ENCODE results near the gene CDH23. TPM values are rescaled to one million over a fixed set of nuclear protein-coding genes. Genes with fewer than 3 reads are reported as not detected.

Gene CDH23
- total RNA-seq, 1 experiment from 2014 or later = 2.9 TPM

DNA sequence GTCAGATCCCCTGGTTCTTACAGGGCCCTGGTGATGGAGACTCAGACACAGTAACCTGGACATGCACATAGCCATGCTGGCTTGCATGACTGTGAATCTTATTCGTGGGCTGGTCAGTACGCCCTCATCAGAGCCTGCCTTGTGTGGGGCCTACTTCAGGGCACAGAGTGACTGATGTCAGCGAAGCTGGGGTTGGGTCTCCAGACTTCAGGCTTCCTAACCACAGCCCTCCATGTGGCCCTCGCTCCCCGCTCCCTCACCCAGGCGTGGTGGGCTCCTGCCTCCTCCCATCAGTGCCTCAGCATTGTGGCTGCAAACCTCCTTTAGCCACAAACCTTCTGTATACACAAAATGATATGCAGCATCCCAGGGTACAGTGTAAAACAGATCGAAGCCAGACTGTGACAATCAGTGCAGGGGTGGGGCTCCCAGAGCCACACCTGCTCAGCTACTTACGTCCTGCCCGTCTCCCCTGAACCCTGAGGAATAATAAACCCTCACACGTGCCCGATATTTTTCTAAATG, 329.9 kb downstream of the CDH23 start:
- DNase-seq (ENCODE audit: low spot score) = no peak
- POLR2A ChIA-PET = no interaction called here
- H3K27ac Mint-ChIP-seq = no peak overlapping the region

DNA sequence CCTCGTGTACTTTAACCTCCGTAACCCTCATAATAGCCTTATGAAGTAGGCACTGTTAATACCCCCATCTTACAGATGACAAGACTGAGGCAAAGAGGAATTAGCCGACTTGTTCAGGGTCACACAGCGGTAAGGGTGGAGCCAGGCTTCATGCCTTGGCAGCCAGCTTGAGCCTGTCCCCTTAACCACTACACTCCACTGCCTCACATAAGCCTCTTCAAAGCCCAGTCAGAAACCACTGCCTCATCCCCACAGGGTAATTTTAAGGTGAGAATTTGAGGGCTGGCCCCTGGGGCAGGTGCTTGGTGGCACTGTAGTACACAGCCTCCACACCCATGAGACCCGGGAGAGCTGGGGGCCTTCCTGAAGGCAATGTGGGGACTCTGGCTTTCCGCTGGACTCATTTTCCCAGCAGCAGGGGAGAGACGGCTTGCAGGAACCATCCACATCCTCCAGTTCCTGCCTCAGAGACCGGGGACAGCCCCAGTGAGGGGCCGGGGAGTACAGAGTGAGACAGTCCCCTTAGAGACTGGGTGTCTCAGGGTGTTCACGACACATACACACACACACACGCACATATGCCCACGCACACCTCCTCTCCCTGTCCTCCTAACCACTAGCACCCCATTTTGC, 330.5 kb downstream of the CDH23 start:
- Mint-ChIP-seq H3K9me3 (no peaks in the 10 kb centered on the region), H3K36me3 (no peaks in the 10 kb centered on the region), H3K27me3 (ENCODE audit: low read depth) (no peaks in the 10 kb centered on the region), H3K27ac (no peak overlapping the region), H3K4me1 (no peaks in the 10 kb centered on the region), H3K4me3 (no peak overlapping the region)
- TF ChIP-seq, protein P1, sequence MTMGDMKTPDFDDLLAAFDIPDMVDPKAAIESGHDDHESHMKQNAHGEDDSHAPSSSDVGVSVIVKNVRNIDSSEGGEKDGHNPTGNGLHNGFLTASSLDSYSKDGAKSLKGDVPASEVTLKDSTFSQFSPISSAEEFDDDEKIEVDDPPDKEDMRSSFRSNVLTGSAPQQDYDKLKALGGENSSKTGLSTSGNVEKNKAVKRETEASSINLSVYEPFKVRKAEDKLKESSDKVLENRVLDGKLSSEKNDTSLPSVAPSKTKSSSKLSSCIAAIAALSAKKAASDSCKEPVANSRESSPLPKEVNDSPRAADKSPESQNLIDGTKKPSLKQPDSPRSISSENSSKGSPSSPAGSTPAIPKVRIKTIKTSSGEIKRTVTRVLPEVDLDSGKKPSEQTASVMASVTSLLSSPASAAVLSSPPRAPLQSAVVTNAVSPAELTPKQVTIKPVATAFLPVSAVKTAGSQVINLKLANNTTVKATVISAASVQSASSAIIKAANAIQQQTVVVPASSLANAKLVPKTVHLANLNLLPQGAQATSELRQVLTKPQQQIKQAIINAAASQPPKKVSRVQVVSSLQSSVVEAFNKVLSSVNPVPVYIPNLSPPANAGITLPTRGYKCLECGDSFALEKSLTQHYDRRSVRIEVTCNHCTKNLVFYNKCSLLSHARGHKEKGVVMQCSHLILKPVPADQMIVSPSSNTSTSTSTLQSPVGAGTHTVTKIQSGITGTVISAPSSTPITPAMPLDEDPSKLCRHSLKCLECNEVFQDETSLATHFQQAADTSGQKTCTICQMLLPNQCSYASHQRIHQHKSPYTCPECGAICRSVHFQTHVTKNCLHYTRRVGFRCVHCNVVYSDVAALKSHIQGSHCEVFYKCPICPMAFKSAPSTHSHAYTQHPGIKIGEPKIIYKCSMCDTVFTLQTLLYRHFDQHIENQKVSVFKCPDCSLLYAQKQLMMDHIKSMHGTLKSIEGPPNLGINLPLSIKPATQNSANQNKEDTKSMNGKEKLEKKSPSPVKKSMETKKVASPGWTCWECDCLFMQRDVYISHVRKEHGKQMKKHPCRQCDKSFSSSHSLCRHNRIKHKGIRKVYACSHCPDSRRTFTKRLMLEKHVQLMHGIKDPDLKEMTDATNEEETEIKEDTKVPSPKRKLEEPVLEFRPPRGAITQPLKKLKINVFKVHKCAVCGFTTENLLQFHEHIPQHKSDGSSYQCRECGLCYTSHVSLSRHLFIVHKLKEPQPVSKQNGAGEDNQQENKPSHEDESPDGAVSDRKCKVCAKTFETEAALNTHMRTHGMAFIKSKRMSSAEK (CRISPR knock-in tag; IDR thresholded peaks at IDR 0.05; ENCODE audit: borderline replicate concordance) = no peak
- TF ChIP-seq FOXK1 (CRISPR knock-in tag; IDR thresholded peaks at IDR 0.05) (no peak), EMX1 (CRISPR knock-in tag; IDR thresholded peaks at IDR 0.05) (no peak), ZBTB21 (CRISPR knock-in tag; IDR thresholded peaks at IDR 0.05; ENCODE audit: borderline replicate concordance) (no peak)
- TF ChIP-seq, protein P2, sequence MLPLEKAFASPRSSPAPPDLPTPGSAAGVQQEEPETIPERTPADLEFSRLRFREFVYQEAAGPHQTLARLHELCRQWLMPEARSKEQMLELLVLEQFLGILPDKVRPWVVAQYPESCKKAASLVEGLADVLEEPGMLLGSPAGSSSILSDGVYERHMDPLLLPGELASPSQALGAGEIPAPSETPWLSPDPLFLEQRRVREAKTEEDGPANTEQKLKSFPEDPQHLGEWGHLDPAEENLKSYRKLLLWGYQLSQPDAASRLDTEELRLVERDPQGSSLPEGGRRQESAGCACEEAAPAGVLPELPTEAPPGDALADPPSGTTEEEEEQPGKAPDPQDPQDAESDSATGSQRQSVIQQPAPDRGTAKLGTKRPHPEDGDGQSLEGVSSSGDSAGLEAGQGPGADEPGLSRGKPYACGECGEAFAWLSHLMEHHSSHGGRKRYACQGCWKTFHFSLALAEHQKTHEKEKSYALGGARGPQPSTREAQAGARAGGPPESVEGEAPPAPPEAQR (CRISPR knock-in tag; IDR thresholded peaks at IDR 0.05) = no peak
- ChIA-PET CTCF (interaction anchor here (0.9 to 1.3 kb wide), 2 partner anchors 30 to 85 kb away, joined by 3 to 4 read pairs; no protein-coding TSS in a partner anchor), POLR2A (no interaction called here)
- ATAC-seq (no peak), DNase-seq (ENCODE audit: low spot score) (no peak)

More for the DNA sequence above, 329.9 kb downstream of the CDH23 start:
- CTCF ChIA-PET = interaction anchor here (0.9 kb wide), 1 partner anchor 85 kb away, joined by 4 read pairs; no protein-coding TSS in a partner anchor
- ATAC-seq = no peak
- H3K4me3 Mint-ChIP-seq = no peak overlapping the region
- no peaks in the 10 kb centered on the region for H3K36me3 Mint-ChIP-seq
- H3K4me1 Mint-ChIP-seq = no peaks in the 10 kb centered on the region
- no peaks in the 10 kb centered on the region for H3K9me3 Mint-ChIP-seq
- TF ChIP-seq, protein P3, sequence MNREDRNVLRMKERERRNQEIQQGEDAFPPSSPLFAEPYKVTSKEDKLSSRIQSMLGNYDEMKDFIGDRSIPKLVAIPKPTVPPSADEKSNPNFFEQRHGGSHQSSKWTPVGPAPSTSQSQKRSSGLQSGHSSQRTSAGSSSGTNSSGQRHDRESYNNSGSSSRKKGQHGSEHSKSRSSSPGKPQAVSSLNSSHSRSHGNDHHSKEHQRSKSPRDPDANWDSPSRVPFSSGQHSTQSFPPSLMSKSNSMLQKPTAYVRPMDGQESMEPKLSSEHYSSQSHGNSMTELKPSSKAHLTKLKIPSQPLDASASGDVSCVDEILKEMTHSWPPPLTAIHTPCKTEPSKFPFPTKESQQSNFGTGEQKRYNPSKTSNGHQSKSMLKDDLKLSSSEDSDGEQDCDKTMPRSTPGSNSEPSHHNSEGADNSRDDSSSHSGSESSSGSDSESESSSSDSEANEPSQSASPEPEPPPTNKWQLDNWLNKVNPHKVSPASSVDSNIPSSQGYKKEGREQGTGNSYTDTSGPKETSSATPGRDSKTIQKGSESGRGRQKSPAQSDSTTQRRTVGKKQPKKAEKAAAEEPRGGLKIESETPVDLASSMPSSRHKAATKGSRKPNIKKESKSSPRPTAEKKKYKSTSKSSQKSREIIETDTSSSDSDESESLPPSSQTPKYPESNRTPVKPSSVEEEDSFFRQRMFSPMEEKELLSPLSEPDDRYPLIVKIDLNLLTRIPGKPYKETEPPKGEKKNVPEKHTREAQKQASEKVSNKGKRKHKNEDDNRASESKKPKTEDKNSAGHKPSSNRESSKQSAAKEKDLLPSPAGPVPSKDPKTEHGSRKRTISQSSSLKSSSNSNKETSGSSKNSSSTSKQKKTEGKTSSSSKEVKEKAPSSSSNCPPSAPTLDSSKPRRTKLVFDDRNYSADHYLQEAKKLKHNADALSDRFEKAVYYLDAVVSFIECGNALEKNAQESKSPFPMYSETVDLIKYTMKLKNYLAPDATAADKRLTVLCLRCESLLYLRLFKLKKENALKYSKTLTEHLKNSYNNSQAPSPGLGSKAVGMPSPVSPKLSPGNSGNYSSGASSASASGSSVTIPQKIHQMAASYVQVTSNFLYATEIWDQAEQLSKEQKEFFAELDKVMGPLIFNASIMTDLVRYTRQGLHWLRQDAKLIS (CRISPR knock-in tag; IDR thresholded peaks at IDR 0.05; ENCODE audit: borderline replicate concordance) = no peak
- TF ChIP-seq ZNF423 (CRISPR knock-in tag; IDR thresholded peaks at IDR 0.05) (no peak), NR2C2 (CRISPR knock-in tag; IDR thresholded peaks at IDR 0.05) (no peak), JUN (CRISPR knock-in tag; IDR thresholded peaks at IDR 0.05) (no peak), CREM (CRISPR knock-in tag; IDR thresholded peaks at IDR 0.05) (no peak), NR1H2 (CRISPR knock-in tag; IDR thresholded peaks at IDR 0.05) (no peak), NFATC4 (CRISPR knock-in tag; IDR thresholded peaks at IDR 0.05) (no peak), ELF4 (CRISPR knock-in tag; IDR thresholded peaks at IDR 0.05; ENCODE audit: low read depth) (no peak), ZNF416 (CRISPR knock-in tag; IDR thresholded peaks at IDR 0.05) (no peak), ZNF121 (CRISPR knock-in tag; IDR thresholded peaks at IDR 0.05) (no peak), TP53 (CRISPR knock-in tag; IDR thresholded peaks at IDR 0.05) (no peak), TEAD1 (CRISPR knock-in tag; IDR thresholded peaks at IDR 0.05) (no peak), PRRX2 (CRISPR knock-in tag; IDR thresholded peaks at IDR 0.05) (no peak)
- TF ChIP-seq, protein P4, sequence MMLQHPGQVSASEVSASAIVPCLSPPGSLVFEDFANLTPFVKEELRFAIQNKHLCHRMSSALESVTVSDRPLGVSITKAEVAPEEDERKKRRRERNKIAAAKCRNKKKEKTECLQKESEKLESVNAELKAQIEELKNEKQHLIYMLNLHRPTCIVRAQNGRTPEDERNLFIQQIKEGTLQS (CRISPR knock-in tag; conservative IDR thresholded peaks at IDR 0.05) = no peak
- TF ChIP-seq, protein P5, sequence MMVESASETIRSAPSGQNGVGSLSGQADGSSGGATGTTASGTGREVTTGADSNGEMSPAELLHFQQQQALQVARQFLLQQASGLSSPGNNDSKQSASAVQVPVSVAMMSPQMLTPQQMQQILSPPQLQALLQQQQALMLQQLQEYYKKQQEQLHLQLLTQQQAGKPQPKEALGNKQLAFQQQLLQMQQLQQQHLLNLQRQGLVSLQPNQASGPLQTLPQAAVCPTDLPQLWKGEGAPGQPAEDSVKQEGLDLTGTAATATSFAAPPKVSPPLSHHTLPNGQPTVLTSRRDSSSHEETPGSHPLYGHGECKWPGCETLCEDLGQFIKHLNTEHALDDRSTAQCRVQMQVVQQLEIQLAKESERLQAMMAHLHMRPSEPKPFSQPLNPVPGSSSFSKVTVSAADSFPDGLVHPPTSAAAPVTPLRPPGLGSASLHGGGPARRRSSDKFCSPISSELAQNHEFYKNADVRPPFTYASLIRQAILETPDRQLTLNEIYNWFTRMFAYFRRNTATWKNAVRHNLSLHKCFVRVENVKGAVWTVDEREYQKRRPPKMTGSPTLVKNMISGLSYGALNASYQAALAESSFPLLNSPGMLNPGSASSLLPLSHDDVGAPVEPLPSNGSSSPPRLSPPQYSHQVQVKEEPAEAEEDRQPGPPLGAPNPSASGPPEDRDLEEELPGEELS (CRISPR knock-in tag; IDR thresholded peaks at IDR 0.05) = no peak
- TF ChIP-seq, protein P6, sequence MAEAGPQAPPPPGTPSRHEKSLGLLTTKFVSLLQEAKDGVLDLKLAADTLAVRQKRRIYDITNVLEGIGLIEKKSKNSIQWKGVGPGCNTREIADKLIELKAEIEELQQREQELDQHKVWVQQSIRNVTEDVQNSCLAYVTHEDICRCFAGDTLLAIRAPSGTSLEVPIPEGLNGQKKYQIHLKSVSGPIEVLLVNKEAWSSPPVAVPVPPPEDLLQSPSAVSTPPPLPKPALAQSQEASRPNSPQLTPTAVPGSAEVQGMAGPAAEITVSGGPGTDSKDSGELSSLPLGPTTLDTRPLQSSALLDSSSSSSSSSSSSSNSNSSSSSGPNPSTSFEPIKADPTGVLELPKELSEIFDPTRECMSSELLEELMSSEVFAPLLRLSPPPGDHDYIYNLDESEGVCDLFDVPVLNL (CRISPR knock-in tag; IDR thresholded peaks at IDR 0.05; ENCODE audit: borderline replicate concordance, low read depth) = no peak
- TF ChIP-seq, protein P7, sequence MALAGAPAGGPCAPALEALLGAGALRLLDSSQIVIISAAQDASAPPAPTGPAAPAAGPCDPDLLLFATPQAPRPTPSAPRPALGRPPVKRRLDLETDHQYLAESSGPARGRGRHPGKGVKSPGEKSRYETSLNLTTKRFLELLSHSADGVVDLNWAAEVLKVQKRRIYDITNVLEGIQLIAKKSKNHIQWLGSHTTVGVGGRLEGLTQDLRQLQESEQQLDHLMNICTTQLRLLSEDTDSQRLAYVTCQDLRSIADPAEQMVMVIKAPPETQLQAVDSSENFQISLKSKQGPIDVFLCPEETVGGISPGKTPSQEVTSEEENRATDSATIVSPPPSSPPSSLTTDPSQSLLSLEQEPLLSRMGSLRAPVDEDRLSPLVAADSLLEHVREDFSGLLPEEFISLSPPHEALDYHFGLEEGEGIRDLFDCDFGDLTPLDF (CRISPR knock-in tag; IDR thresholded peaks at IDR 0.05) = no peak
- no peaks in the 10 kb centered on the region for H3K27me3 Mint-ChIP-seq (ENCODE audit: low read depth)

All from WTC11 (cell line).